Activated CD8-positive, alpha-beta memory T cell treated with anti-CD3 and anti-CD28 coated beads, Interleukin-2, amount 50 U/mL, for 1 hour (primary cell): ENCODE data around the gene RBPMS2.
A peak's percentile ranks its signal among the peaks of the same experiment; 100 is the strongest.

Experiments
- DNase-seq: peaks from one replicate; pipeline ENCODE4 v3.0.0-alpha.2; 2020; ENCODE audit errors: extremely low read depth

RBPMS2 gene

GRCh38 chr15:64731012-64731804 lies 44.2 kb downstream of the RBPMS2 start:
- DNase-seq = peak; percentile 61

- DNase-seq = no peak
Measured at GRCh38 chr15:64730151-64730550, 45.2 kb downstream of the RBPMS2 start.

DNA sequence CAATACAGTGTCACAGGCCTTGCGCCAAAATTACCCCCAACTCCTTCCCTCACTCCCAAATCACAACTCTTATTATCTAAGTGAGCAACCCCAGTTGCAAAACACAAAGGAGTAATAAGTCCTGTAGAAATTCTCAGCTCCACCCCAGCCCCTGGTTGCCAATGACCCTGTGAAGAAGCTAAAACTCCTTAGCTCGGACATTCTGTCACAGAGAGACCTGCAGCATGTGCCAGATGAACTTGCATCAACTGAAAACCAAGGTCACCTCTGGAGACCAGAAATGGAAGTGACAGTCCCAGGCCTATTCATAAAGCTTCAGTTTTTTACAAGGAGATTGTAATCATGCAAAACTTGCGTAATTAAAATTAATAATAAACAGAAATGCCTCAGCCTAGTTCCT lies 55.2 kb downstream of the RBPMS2 start:
- no peak for DNase-seq

- no peak for DNase-seq
Measured at GRCh38 chr15:64717735-64718495, 57.5 kb downstream of the RBPMS2 start.

- no peak for DNase-seq
Measured at GRCh38 chr15:64717130-64717529, 58.3 kb downstream of the RBPMS2 start.

- no peak for DNase-seq
Measured at GRCh38 chr15:64716452-64716851, 58.9 kb downstream of the RBPMS2 start.

GRCh38 chr15:64713592-64713991 lies 61.8 kb downstream of the RBPMS2 start:
- DNase-seq = no peak

- DNase-seq = no peak
Measured at GRCh38 chr15:64712353-64712752, 63.0 kb downstream of the RBPMS2 start.

DNA sequence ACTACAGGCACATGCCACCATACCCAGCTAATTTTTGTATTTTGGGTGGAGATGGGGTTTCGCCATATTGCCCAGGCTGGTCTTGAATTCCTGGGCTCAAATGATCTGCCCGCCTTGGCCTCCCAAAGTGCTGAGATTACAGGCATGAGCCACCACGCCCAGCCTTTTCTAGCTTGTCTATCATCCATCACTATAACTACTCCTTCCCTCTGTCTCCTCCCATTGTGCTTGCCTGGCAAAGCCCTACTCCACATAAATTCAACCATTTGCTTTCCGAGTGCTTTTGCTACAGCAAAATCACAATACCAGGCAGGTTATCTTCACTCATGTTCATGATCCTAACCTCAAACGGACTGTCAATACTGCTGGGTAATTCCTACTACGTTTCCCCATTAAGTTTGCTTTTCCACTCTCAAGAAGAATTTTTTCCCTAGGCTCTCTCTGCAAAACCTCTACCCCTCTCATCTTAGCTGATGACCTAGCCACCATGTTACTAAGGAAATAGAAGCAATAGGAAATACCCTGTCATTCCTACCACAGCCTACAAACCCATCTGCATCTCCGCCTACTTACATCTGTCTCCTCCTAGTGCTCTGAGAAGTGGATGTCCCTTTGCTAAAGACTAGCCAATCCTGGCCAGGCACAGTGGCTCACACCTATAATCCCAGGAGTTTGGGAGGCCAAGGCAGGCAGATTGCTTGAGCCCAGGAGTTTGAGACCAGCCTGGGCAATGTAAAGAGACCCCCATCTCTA lies 64.5 kb downstream of the RBPMS2 start:
- DNase-seq = no peak

- DNase-seq = no peak
Measured at GRCh38 chr15:64706011-64706911, 69.1 kb downstream of the RBPMS2 start.

- no peak for DNase-seq
Measured at GRCh38 chr15:64705006-64705405, 70.4 kb downstream of the RBPMS2 start.

DNA sequence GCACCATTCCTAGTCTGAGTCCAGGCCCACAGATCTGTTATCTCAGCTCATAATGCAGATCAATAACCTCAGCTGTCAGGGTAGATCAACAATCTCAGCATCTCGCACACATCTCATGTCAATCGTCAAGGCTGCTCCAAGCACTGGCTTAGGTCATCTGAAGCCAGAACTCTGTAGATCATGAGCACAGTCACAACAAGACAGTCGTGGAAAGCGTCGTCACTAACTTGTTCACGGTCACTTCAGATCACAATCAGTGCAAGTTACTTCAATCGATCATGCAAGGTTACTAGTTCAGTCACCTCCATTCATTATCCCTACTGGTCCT lies 71.8 kb downstream of the RBPMS2 start:
- DNase-seq = no peak

DNA sequence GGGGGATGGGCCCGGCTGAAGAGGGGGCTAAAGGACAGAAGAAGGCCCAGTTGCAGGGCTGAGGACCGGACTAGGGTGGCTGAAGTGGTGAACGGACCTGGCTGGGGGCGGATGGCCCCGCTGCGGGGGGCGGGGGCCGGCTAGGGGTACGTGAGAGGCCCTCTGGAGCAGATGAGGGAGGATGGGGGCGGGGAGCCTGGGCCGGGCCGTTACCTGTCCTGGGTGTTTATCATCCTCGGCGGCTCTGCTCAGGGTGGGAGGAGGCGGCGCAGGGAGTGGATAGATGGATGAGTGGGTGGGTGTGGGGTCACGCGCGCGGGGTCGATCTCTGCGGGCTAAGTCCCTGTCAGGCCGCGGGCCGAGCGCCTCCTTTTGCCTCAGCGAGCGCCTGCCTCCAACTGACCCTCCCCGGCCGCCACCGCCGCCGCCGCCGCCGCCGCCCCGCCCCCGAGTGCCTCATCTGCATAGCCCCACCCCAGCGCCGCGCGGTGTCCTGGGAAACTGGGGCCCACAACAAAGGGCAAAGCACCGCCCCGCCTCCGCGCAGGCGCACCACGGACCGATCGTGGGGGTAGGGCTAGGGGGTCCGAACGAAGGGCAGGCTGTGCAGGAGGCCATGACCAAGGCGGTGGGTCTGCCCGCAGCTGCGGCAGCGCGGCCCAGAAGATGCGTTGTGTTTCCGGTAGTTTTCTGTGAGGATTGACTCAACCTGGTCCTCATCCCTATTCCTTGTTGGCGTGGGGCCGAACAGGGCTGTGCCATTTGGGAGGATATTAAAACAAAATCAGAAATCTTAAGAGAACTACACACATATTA lies 72.4 kb downstream of the RBPMS2 start:
- peak; percentile 82 for DNase-seq

GRCh38 chr15:64701482-64702184 lies 73.8 kb downstream of the RBPMS2 start:
- DNase-seq = no peak

DNA sequence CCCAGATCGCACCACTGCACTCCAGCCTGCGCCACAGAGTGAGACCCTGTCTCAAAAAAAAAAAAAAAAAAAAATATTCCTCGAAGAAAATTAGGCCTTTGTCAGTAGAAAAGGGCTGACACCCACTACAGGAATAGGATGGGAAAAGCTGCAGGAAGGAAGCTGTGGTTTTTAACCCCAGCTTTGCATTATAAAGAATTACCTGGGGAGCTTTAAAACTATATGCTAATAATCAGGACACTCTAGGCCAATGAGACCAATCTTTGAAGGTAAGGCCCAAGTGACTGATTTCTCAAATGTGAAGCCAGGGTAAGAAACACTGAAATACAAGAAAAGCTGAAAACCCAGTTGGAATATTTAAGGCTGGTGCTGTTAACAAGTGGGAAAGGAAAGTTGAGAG lies 74.3 kb downstream of the RBPMS2 start:
- no peak for DNase-seq

- DNase-seq = no peak
Measured at GRCh38 chr15:64699751-64700388, 75.5 kb downstream of the RBPMS2 start.

GRCh38 chr15:64698823-64699222 lies 76.6 kb downstream of the RBPMS2 start:
- no peak for DNase-seq

DNA sequence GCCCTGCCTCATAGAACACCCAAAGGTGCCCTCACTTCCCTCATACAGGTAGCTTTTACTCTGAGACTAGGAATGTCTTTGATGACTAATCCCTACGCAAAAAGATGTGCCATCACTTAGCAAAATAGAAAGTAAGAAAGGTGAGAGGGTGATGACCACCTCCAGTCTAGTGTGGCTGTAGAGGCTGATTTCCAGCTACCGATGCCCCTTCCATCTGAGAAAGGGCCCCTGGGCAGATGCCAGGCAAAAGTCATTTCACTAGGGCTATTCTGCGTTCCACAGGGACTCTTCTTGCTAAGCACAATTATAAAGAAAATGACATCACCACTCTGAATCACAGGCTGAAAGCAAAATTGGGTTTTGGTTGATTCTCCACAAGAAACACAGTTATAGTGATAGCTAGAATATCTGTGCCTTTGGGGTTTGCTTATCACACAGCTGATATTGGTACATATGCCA lies 77.4 kb downstream of the RBPMS2 start:
- no peak for DNase-seq

DNA sequence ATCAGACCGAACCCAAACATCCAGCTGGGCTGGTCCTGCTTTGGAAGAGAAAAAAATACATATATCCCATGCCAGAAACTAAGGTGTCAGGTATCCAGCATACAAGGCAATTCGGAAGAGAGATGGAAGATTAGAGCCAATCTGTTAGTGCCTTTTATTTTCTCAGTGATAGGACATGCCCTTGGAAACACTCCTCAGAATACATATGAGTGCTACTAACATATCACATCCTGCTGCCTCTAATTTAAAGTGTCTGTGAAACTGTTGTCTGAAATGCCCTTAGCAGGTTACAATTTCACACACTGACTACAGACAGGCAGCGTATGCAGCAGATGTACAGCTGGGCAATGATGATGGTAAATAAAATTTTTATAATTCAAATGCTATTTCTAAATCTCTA lies 78.9 kb downstream of the RBPMS2 start:
- no peak for DNase-seq
